ENCODE data around the gene MRAP2. TPM values are rescaled to one million over a fixed set of nuclear protein-coding genes. Genes with fewer than 3 reads are reported as not detected.

Gene MRAP2
- total RNA-seq, 1 donor from 2014 or later = 0.74 TPM

DNA sequence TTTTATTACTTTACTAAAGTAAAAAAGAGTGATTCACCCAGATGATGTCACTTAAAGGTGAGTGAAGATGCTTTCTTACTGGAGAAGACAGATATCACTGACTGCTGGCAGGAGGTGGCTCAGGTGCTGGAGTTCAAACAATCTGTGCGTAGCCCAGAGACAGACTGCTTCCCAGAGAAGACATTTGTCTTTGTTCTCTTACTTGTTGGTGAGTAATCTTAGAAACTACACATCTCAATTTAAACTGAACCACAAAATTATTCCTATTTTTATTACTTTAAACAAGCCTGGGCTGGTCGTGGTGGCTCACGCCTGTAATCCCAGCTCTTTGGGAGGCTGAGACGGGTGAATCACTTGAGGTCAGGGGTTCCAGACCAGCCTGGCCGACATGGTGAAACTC, 101.7 kb downstream of the MRAP2 start:
- no peaks in the 10 kb centered on the region for H3K9me3 ChIP-seq
- TF ChIP-seq, protein P1, sequence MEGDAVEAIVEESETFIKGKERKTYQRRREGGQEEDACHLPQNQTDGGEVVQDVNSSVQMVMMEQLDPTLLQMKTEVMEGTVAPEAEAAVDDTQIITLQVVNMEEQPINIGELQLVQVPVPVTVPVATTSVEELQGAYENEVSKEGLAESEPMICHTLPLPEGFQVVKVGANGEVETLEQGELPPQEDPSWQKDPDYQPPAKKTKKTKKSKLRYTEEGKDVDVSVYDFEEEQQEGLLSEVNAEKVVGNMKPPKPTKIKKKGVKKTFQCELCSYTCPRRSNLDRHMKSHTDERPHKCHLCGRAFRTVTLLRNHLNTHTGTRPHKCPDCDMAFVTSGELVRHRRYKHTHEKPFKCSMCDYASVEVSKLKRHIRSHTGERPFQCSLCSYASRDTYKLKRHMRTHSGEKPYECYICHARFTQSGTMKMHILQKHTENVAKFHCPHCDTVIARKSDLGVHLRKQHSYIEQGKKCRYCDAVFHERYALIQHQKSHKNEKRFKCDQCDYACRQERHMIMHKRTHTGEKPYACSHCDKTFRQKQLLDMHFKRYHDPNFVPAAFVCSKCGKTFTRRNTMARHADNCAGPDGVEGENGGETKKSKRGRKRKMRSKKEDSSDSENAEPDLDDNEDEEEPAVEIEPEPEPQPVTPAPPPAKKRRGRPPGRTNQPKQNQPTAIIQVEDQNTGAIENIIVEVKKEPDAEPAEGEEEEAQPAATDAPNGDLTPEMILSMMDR (IDR thresholded peaks at IDR 0.05) = no peak
- H3K36me3 ChIP-seq = peaks cover 7% of the 10 kb centered on the region
- intact Hi-C loops (cut with DNase I) = no loop called here
- ATAC-seq (no peak), DNase-seq (no peak)
- H3K4me1 ChIP-seq = no peaks in the 10 kb centered on the region
- H3K4me3 ChIP-seq = no peak overlapping the region
- no peaks in the 10 kb centered on the region for H3K27me3 ChIP-seq (ENCODE audit: low read depth)
- no peak overlapping the region for H3K27ac ChIP-seq

DNA sequence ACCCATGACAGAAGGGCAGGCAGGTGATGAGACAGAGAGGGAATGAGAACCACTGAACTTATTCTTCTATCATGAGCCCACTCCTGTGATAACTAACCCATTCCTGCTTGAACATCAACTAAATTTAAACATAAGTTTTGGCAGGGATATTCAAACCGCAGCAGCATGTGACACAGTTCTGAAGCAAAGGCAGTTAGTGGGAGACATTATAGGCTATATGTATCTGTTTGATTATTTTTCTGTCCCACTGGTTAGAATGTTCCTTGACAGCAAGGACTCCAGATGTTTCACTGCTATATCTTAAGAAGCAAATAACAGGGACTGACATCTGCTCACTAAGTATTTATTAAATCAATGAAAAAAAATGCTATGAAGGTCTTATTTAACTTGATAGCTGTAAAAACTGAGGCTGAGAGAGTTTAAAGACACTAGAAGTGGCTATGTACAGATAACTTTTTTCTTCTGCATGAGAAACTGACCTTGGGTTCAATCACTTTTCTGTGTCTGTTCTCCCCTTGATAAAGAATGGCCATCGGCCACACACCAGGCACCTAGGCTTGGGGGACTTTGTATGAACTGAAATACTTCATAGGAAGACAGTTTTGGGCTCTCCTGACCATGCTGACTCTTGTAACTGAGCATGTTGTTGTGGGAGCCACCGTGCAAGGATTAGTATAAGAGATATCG, 102.9 kb downstream of the MRAP2 start:
- H3K36me3 ChIP-seq = peaks cover 7% of the 10 kb centered on the region
- TF ChIP-seq, protein P1 (IDR thresholded peaks at IDR 0.05) = no peak
- H3K27ac ChIP-seq = no peak overlapping the region
- H3K4me1 ChIP-seq = no peaks in the 10 kb centered on the region
- ATAC-seq = no peak
- DNase-seq = no peak
- intact Hi-C loops (cut with DNase I) = no loop called here
- no peaks in the 10 kb centered on the region for H3K27me3 ChIP-seq (ENCODE audit: low read depth)
- H3K4me3 ChIP-seq = no peak overlapping the region
- H3K9me3 ChIP-seq = no peaks in the 10 kb centered on the region

DNA sequence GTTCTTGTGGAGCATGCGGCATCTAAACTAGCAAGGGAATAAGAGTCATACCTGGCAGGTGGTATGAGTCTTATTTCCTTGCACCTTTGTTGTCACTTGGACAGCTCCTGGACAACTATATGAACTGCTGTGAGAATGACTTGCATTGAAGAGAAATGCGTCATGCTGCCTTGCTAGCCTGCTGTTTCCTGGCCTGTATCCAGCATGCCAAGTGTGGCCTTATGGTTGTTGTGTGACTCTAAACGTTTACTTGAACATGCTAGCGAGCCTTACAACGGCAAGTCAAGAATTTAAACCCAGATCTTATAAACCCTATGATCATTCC, 103.4 kb downstream of the MRAP2 start:
- Histone ChIP-seq H3K4me3 (no peak overlapping the region), H3K4me1 (no peaks in the 10 kb centered on the region), H3K27me3 (ENCODE audit: low read depth) (no peaks in the 10 kb centered on the region), H3K36me3 (peaks cover 8% of the 10 kb centered on the region), H3K27ac (no peak overlapping the region), H3K9me3 (no peaks in the 10 kb centered on the region)
- intact Hi-C loops (cut with DNase I) = no loop called here
- DNase-seq (no peak), ATAC-seq (no peak)
- TF ChIP-seq, protein P1 (IDR thresholded peaks at IDR 0.05) = no peak

DNA sequence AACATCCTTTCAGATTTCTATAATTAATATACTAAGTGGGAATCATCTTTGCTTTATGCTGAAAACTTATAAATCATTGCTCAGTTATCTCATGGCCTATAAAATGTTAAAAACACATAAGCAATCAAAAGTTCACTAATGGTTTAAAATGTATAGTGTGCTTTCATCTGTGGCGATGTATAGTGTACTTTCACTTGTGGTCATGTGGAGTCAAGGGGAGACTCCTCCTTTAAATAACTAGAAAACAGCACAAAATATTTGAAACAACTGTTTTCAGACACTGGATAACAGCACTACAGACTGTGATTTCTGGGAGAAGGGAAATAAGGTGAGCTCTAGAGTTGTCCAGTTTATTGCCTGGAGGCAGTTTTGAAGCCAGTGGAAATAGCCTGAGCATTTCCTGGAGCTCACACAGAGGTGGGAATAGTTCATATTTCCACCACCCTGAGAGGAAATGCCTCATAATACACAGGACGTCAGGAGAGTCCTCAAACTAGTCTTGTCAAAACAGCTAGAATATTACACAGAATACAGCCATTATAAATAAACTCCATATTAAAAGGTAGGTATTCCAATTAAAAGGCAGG, 104.5 kb downstream of the MRAP2 start:
- Histone ChIP-seq H3K4me1 (no peaks in the 10 kb centered on the region), H3K4me3 (no peak overlapping the region), H3K9me3 (no peaks in the 10 kb centered on the region), H3K27me3 (ENCODE audit: low read depth) (no peaks in the 10 kb centered on the region), H3K36me3 (peaks cover 14% of the 10 kb centered on the region), H3K27ac (no peak overlapping the region)
- TF ChIP-seq, protein P1 (IDR thresholded peaks at IDR 0.05) = no peak
- DNase-seq (no peak), ATAC-seq (no peak)
- intact Hi-C loops (cut with DNase I) = no loop called here

DNA sequence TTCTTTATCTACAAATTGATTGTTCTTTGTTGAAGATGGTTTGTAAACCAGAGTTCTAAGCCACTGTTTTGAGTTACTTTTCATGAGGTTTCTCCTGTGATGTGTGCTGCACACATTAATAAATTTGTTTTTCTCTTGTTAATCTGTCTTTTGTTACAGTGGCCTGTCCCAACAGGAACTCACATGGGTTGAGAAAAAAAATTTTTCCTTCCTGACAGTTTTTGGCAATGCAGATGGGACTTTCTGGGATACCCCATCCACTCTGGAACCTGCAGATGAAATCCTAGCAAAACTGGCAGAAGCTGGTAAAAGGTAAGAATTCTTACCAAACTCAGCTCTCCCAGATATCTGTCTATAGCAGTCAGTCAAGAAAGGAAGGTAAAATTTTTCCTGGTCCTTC, 105.7 kb downstream of the MRAP2 start:
- intact Hi-C loops (cut with DNase I) = no loop called here
- H3K27ac ChIP-seq = no peak overlapping the region
- ATAC-seq = no peak

More for the DNA sequence above, 105.7 kb downstream of the MRAP2 start:
- DNase-seq = no peak
- no peaks in the 10 kb centered on the region for H3K4me1 ChIP-seq
- TF ChIP-seq, protein P1 (IDR thresholded peaks at IDR 0.05) = no peak
- no peak overlapping the region for H3K4me3 ChIP-seq
- peaks cover 21% of the 10 kb centered on the region for H3K36me3 ChIP-seq
- H3K9me3 ChIP-seq = no peaks in the 10 kb centered on the region
- H3K27me3 ChIP-seq (ENCODE audit: low read depth) = no peaks in the 10 kb centered on the region

Other genes starting within 250 kb of the MRAP2 start
- not detected for gene RIPPLY2, start 180.4 kb upstream of the MRAP2 start, total RNA-seq
- gene CYB5R4, start 174.1 kb upstream of the MRAP2 start, total RNA-seq = 35.4 TPM
- gene CEP162, start 193.9 kb downstream of the MRAP2 start, total RNA-seq = 12.1 TPM